AG09309 (cell line): ENCODE results near the gene CCDC27.

Source experiments
- DNase-seq: peaks from one replicate; pipeline ENCODE4 v3.0.0-alpha.2; 2010; ENCODE audit warnings: low read depth
- H3K4me3 ChIP-seq: 2 replicates; pipeline ENCODE4 v1.5.1; 2011; ENCODE audit warnings: mild to moderate bottlenecking, low read depth, low read length, moderate library complexity; ENCODE audit not compliant: control insufficient read depth
- CTCF ChIP-seq: IDR thresholded peaks from 2 replicates; pipeline ENCODE4 v1.5.1; 2011; ENCODE audit warnings: mild to moderate bottlenecking, low read depth, low read length, inconsistent platforms; ENCODE audit not compliant: insufficient read depth, control insufficient read depth; ENCODE audit errors: missing control alignments

CCDC27 gene

DNA sequence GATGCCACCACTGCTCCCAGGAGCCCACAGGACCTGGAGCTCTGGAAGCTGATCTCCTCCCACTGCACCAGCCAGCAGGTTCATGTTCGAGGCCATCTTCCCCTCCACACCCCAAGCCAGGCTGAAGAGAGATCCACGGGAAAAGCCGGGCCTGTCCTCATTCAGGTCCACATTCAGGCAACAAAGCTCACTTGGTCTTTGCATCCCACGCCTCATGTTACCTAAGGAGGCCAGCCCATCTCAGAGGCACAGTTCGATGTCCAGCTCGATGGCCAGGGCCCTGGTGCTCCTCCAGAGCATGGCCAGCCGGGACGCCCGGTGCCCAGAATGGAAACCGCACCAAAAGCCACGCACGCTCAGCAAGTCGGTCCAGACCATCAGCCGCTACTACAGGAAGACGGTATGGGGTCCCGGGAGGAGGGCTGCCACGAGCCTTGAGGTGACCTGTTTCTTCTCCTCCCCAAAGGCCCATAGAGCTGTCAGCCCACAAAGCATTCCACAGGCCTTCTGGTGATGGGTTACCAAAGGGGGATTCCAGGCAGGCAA lies at the start of gene CCDC27:
TSS of gene CCDC27 (plus strand) at position 51 of the 546 bp plus-strand sequence. CDS start at position 83, 32 bp downstream.
- no peak for TF ChIP-seq CTCF
- DNase-seq = no peak
- H3K4me3 ChIP-seq = no peak within 1 kb of the TSS

DNA sequence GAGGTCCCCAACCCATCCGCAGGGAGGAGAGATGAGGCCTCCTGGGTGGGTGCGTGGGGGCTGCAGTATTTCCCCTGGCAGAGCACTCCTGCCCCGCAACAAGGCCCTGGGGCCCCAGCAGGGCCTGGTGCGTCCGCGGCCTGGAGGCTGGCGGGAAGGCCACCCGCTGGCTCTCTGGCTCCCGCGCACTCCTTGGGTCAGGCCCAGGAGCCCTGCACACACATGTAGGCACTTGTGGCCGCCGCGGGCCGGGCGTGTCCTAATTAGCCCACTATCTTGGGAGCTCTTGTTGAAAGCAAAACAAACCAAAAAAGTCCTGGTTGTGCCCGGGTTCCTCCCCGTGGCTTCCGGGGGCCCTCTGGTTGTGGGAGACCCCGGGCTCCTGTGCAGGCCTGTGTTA lies 49.7 kb upstream of the CCDC27 start:
- no peak for TF ChIP-seq CTCF
- DNase-seq = no peak
- H3K4me3 ChIP-seq = no peak overlapping the region

GRCh38 chr1:3702990-3703728 lies 49.1 kb upstream of the CCDC27 start:
- peak; percentile 4 for TF ChIP-seq CTCF
- DNase-seq = no peak
- no peak overlapping the region for H3K4me3 ChIP-seq

DNA sequence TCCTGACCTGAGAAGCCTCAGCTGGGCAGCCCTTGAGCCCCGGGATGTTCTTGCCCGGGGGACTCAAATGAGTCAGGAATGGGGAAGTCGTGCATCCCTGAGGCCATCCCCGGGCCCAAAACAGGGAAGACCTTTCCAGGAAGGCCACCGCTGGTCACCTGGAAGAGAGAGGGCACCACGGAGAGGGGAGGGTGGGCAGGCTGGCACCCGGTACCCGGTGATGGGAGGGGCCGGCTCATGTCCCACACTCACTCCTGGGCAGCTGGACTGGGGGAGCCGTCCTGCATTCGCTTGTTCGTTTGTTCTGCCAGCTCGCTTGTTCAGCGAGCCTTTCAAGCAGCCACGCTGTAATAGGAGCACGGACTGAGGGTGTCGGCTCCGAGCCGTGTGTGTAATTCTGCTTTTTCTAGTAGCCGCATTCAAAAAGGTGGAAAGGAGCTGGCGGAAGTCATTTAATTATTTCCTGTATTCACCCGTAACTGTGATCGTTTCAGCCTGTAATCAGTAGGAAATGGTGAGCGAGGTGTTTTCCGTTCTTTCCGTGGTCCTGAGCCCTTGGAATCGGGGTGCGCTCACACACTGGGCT lies 48.4 kb upstream of the CCDC27 start:
- no peak for DNase-seq
- no peak overlapping the region for H3K4me3 ChIP-seq
- TF ChIP-seq CTCF = no peak

GRCh38 chr1:3705341-3705950 lies 46.8 kb upstream of the CCDC27 start:
- TF ChIP-seq CTCF = no peak
- H3K4me3 ChIP-seq = no peak overlapping the region
- DNase-seq = no peak

DNA sequence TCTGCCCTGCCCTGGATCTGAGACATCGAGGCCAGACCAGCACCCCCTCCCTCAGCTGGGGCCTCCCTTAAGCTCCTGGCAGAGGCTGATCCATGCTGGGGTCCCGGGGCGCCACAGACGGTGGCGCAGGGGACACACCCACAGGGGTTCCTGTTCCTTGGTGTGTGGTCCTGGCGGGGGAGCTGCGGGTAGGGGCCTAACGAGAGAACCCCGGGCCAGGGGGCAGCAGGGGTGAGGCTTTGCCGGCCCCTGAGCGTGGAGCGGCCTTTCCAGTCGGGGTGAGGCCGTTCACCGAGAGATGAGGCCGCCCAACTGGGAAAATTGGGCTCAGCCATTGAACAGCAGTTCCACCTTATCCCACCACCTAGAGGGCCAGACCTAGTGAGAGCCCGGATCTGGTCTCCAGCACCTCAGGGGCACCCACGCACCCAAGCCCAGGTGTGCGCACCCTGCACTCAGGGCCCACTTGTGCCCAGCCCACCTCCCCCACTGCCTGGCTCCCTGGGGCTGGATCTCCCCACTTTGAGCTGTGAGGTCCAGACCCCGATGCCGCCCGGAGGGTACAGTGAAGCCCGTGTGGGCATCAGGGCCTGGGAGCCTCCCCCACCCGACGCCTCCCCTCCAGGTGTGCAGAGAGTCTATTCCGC lies 45.5 kb upstream of the CCDC27 start:
- no peak overlapping the region for H3K4me3 ChIP-seq
- no peak for TF ChIP-seq CTCF
- DNase-seq = no peak
